GM18505 (cell line): ENCODE data around the gene CAMK1D.

Experiments
- ATAC-seq: cut with Tn5 transposase; IDR thresholded peaks from one replicate; pipeline ENCODE4 v1.9.1; 2021; ENCODE audit not compliant: unreplicated experiment
- POLR2A ChIP-seq: IDR thresholded peaks from 4 replicates; pipeline ENCODE4 v1.6.1; 2011; ENCODE audit warnings: borderline replicate concordance; ENCODE audit not compliant: insufficient read depth, insufficient read length; ENCODE audit errors: extremely low read depth

The CAMK1D gene

GRCh38 chr10:12577610-12578009 lies 228.3 kb downstream of the CAMK1D start:
- ATAC-seq, result no peak
- no peak for TF ChIP-seq POLR2A

- TF ChIP-seq POLR2A, result no peak
- no peak for ATAC-seq
Observed at GRCh38 chr10:12579954-12580858, 230.9 kb downstream of the CAMK1D start.

GRCh38 chr10:12583891-12584595 lies 234.7 kb downstream of the CAMK1D start:
- ATAC-seq, result no peak
- TF ChIP-seq POLR2A, result no peak

- no peak for ATAC-seq
- TF ChIP-seq POLR2A, result no peak
Observed at GRCh38 chr10:12586741-12587140, 237.4 kb downstream of the CAMK1D start.

- no peak for ATAC-seq
- no peak for TF ChIP-seq POLR2A
Observed at GRCh38 chr10:12587451-12587888, 238.1 kb downstream of the CAMK1D start.

- TF ChIP-seq POLR2A, result no peak
- ATAC-seq, result no peak
Observed at GRCh38 chr10:12588091-12588860, 238.9 kb downstream of the CAMK1D start.

- TF ChIP-seq POLR2A, result no peak
- ATAC-seq, result no peak
Observed at GRCh38 chr10:12589291-12589690, 239.9 kb downstream of the CAMK1D start.

GRCh38 chr10:12589791-12590190 lies 240.4 kb downstream of the CAMK1D start:
- TF ChIP-seq POLR2A, result no peak
- ATAC-seq, result no peak

GRCh38 chr10:12590675-12591659 lies 241.6 kb downstream of the CAMK1D start:
- no peak for TF ChIP-seq POLR2A
- ATAC-seq, result no peak

- no peak for ATAC-seq
- no peak for TF ChIP-seq POLR2A
Observed at GRCh38 chr10:12592967-12593366, 243.6 kb downstream of the CAMK1D start.

- TF ChIP-seq POLR2A, result no peak
- no peak for ATAC-seq
Observed at GRCh38 chr10:12594448-12594944, 245.1 kb downstream of the CAMK1D start.
